WI38 (cell line): ENCODE data around the gene MAP3K5.

Experiments
- H3K4me3 ChIP-seq: 2 replicates; pipeline ENCODE4 v1.5.1; 2011; ENCODE audit warnings: low read depth, mild to moderate bottlenecking, control low read depth, low read length
- TF ChIP-seq, protein P1 (sequence below): IDR thresholded peaks from 2 replicates; pipeline ENCODE4 v1.5.1; 2012; ENCODE audit warnings: low read depth, mild to moderate bottlenecking, control low read depth, low read length

The MAP3K5 gene

GRCh38 chr6:136526937-136527336 lies 265.3 kb downstream of the MAP3K5 start:
- TF ChIP-seq, protein P1, sequence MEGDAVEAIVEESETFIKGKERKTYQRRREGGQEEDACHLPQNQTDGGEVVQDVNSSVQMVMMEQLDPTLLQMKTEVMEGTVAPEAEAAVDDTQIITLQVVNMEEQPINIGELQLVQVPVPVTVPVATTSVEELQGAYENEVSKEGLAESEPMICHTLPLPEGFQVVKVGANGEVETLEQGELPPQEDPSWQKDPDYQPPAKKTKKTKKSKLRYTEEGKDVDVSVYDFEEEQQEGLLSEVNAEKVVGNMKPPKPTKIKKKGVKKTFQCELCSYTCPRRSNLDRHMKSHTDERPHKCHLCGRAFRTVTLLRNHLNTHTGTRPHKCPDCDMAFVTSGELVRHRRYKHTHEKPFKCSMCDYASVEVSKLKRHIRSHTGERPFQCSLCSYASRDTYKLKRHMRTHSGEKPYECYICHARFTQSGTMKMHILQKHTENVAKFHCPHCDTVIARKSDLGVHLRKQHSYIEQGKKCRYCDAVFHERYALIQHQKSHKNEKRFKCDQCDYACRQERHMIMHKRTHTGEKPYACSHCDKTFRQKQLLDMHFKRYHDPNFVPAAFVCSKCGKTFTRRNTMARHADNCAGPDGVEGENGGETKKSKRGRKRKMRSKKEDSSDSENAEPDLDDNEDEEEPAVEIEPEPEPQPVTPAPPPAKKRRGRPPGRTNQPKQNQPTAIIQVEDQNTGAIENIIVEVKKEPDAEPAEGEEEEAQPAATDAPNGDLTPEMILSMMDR: no peak
- H3K4me3 ChIP-seq: no peak overlapping the region

- no peak overlapping the region for H3K4me3 ChIP-seq
- TF ChIP-seq, protein P1: peak; percentile 14; the same call in 1 of the 2 replicates
Measured at GRCh38 chr6:136526196-136526930, 265.9 kb downstream of the MAP3K5 start.

- TF ChIP-seq, protein P1: no peak
- no peak overlapping the region for H3K4me3 ChIP-seq
Measured at GRCh38 chr6:136525586-136526195, 266.6 kb downstream of the MAP3K5 start.

GRCh38 chr6:136524936-136525413 lies 267.3 kb downstream of the MAP3K5 start:
- no peak overlapping the region for H3K4me3 ChIP-seq
- TF ChIP-seq, protein P1: no peak

GRCh38 chr6:136524339-136524935 lies 267.8 kb downstream of the MAP3K5 start:
- H3K4me3 ChIP-seq: no peak overlapping the region
- TF ChIP-seq, protein P1: no peak

- TF ChIP-seq, protein P1: no peak
- H3K4me3 ChIP-seq: no peak overlapping the region
Measured at GRCh38 chr6:136523196-136523595, 269.1 kb downstream of the MAP3K5 start.

DNA sequence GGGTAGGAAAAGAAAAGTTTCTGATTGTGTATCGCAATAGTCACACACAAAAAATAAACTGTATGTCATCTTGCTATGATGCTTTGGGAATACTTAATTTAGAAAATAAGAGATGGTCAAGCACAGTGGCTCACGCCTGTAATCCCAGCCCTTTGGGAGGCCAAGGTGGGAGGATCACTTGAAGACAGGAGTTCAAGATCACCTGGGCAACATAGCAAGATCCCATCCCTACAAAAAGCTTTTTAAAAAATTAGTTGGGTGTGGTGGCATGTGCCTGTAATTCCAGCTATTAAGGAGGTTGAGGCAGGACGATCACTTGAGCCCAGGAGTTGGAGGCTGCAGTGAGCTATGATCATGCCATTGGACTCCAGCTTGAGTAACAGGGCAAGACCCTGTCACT lies 269.6 kb downstream of the MAP3K5 start:
- TF ChIP-seq, protein P1: no peak
- no peak overlapping the region for H3K4me3 ChIP-seq
